Neuron (in vitro differentiated cells): ENCODE data around the gene OR13H1.
"Not testable (repeated sequence)": the region's sequence is repeated elsewhere in the genome, so short reads cannot be mapped to it uniquely, and the experiment has no call there.

ENCODE experiments used
- H2AFZ ChIP-seq: one replicate; pipeline ENCODE4 v1.6.1; 2013; ENCODE audit warnings: low read depth, mild to moderate bottlenecking, inconsistent platforms, low read length, moderate library complexity
- H3K27me3 ChIP-seq: one replicate; pipeline ENCODE4 v1.6.1; 2013; ENCODE audit warnings: low read length; ENCODE audit not compliant: insufficient read depth
- H3K36me3 ChIP-seq: one replicate; pipeline ENCODE4 v1.6.1; 2013; ENCODE audit warnings: low read length; ENCODE audit not compliant: insufficient read depth
- H3K4me1 ChIP-seq: one replicate; pipeline ENCODE4 v1.6.1; 2013; ENCODE audit warnings: low read length; ENCODE audit not compliant: insufficient read depth
- H3K4me3 ChIP-seq: 2 replicates; pipeline ENCODE4 v1.5.1; 2013; ENCODE audit warnings: mild to moderate bottlenecking, low read length, moderate library complexity
- H3K9me3 ChIP-seq: one replicate; pipeline ENCODE4 v1.6.1; 2013; ENCODE audit warnings: low read length

OR13H1 gene

DNA sequence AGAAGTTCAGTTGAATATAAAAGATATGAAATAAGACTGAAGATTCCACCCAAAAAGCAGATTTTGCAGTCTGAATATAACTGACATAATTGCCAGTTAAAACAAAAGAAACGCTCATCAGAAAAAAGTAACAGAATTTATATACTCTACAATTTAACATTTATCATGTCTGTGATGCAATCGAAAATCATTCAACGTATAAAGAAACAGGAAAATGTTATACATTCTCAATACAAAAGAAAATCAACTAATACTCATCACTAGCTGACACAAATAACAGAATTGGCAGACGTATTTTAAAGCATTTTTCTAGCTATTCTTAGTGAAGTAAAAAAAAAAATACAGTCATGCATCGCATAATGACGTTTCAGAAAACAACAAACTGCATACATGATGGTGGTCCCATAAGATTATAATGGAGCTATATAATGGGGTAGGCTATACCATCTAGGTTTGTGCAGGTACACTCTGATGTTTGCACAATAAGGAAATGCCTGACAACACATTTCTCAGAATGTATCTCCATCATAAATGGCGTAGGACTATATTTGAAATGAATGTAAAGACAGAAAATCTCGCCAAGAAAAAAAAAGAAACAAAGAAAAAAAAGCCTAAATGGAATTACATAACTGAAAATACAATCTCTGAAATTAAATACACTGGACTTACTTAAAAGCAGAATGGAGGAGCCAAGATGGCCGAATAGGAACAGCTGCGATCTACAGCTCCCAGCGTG is 34.3 kb downstream of the OR13H1 start:
- H3K9me3 ChIP-seq, result no peaks in the 10 kb centered on the region
- H3K27me3 ChIP-seq, result peaks cover 2% of the 10 kb centered on the region
- H3K36me3 ChIP-seq, result no peaks in the 10 kb centered on the region
- no peak overlapping the region for H3K4me3 ChIP-seq
- H2AFZ ChIP-seq, result no peak overlapping the region
- no peaks in the 10 kb centered on the region for H3K4me1 ChIP-seq

DNA sequence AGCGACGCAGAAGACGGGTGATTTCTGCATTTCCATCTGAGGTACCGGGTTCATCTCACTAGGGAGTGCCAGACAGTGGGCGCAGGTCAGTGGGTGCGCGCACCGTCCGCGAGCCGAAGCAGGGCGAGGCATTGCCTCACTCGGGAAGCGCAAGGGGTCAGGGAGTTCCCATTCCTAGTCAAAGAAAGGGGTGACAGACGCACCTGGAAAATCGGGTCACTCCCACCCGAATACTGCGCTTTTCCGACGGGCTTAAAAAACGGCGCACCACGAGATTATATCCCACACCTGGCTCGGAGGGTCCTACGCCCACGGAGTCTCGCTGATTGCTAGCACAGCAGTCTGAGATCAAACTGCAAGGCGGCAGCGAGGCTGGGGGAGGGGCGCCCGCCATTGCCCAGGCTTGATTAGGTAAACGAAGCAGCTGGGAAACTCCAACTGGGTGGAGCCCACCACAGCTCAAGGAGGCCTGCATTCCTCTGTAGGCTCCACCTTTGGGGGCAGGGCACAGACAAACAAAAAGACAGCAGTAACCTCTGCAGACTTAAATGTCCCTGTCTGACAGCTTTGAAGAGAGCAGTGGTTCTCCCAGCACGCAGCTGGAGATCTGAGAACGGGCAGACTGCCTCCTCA is 35.0 kb downstream of the OR13H1 start:
- not testable (repeated sequence) for H3K4me3 ChIP-seq, H3K4me1 ChIP-seq, H3K36me3 ChIP-seq

GRCh38 chrX:131588995-131589394 is 45.1 kb downstream of the OR13H1 start:
- Histone ChIP-seq H2AFZ (no peak overlapping the region), H3K27me3 (peaks cover 29% of the 10 kb centered on the region), H3K36me3 (no peaks in the 10 kb centered on the region), H3K9me3 (no peaks in the 10 kb centered on the region), H3K4me1 (no peaks in the 10 kb centered on the region), H3K4me3 (no peak overlapping the region)

More for the DNA sequence above, 35.0 kb downstream of the OR13H1 start:
- not testable (repeated sequence) for H3K27me3 ChIP-seq, H2AFZ ChIP-seq, H3K9me3 ChIP-seq
